Measurements from ENCODE around the gene PDE11A.

GRCh38 chr2:177784745-177785067, 287.9 kb downstream of the PDE11A start:
- TF ChIP-seq CTCF (IDR thresholded peaks at IDR 0.05; ENCODE audit: low read depth, low read length) (no peak), EZH2phosphoT487 (IDR thresholded peaks at IDR 0.05; ENCODE audit: low read depth) (no peak)
